Measurements from ENCODE around the gene TICAM1. TPM values are rescaled to one million over a fixed set of nuclear protein-coding genes. Genes with fewer than 3 reads are reported as not detected.
"Not testable (repeated sequence)": the region's sequence is repeated elsewhere in the genome, so short reads cannot be mapped to it uniquely, and the experiment has no call there.

Gene TICAM1
- total RNA-seq, 1 experiment from 2014 or later, result 6.5 TPM

DNA sequence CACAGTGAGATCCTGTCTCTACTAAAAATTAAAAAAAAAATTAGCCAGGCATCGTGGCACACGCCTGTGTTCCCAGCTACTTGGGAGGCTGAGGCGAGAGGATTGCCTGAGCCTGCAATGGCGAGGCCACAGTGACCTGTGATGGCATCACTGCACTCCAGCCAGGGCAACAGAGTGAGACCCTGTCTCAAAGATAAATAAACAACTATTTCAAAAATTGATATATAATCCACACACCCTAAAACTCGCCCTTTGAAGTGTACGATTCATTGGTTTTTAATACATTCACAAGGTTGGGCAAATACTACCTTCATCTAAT lies 12.1 kb upstream of the TICAM1 start:
- Histone ChIP-seq H4K20me1 (ENCODE audit: low read length) (no peaks in the 10 kb centered on the region), H3K9ac (ENCODE audit: low read length) (no peak overlapping the region), H3F3A (ENCODE audit: low read length, unreplicated experiment) (no peaks in the 10 kb centered on the region), H3K27me3 (ENCODE audit: low read length) (no peaks in the 10 kb centered on the region), H3K9me2 (replicated peaks; ENCODE audit: low read length) (no peaks in the 10 kb centered on the region), H3K27ac (ENCODE audit: low read length) (no peak overlapping the region), H3K36me3 (ENCODE audit: low read depth, low read length) (peaks cover 40% of the 10 kb centered on the region), H2AFZ (ENCODE audit: low read length) (no peak overlapping the region), H3K4me3 (ENCODE audit: low read length) (no peak overlapping the region), H3K9me3 (ENCODE audit: low read length) (no peaks in the 10 kb centered on the region), H3K4me1 (ENCODE audit: insufficient read depth, low read length) (no peaks in the 10 kb centered on the region), H3K4me2 (ENCODE audit: low read length) (no peak overlapping the region), H3K79me2 (ENCODE audit: low read length) (no peaks in the 10 kb centered on the region)
- CTCF ChIA-PET, result no interaction called here
- POLR2A ChIA-PET (ENCODE audit: unreplicated experiment), result no interaction called here
- intact Hi-C loops (cut with micrococcal nuclease), result no loop called here
- TF ChIP-seq CTCF (conservative IDR thresholded peaks at IDR 0.05; ENCODE audit: low read depth, low read length) (no peak), EZH2 (IDR thresholded peaks at IDR 0.05; ENCODE audit: low read length, unreplicated experiment) (no peak), EZH2phosphoT487 (IDR thresholded peaks at IDR 0.05; ENCODE audit: borderline replicate concordance, low read length) (no peak)
- no TSS peak for BruUV-seq (replicated peaks)
- no peak for DNase-seq
- ATAC-seq, result no peak

GRCh38 chr19:4839192-4839591 lies 7.7 kb upstream of the TICAM1 start:
- no peak overlapping the region for H3K9ac ChIP-seq (ENCODE audit: low read length)
- TF ChIP-seq CTCF (conservative IDR thresholded peaks at IDR 0.05; ENCODE audit: low read depth, low read length) (no peak), EZH2 (IDR thresholded peaks at IDR 0.05; ENCODE audit: low read length, unreplicated experiment) (no peak), EZH2phosphoT487 (IDR thresholded peaks at IDR 0.05; ENCODE audit: borderline replicate concordance, low read length) (no peak)
- DNase-seq (no peak), ATAC-seq (no peak)
- CTCF ChIA-PET, result no interaction called here
- H3K4me3 ChIP-seq (ENCODE audit: low read length), result no peak overlapping the region
- no peaks in the 10 kb centered on the region for H4K20me1 ChIP-seq (ENCODE audit: low read length)
- intact Hi-C loops (cut with micrococcal nuclease), result no loop called here
- POLR2A ChIA-PET (ENCODE audit: unreplicated experiment), result no interaction called here
- no TSS peak for BruUV-seq (replicated peaks)
- no peak overlapping the region for H3K27ac ChIP-seq (ENCODE audit: low read length)
- no peaks in the 10 kb centered on the region for H3K79me2 ChIP-seq (ENCODE audit: low read length)
- H3K27me3 ChIP-seq (ENCODE audit: low read length), result no peaks in the 10 kb centered on the region
- no peaks in the 10 kb centered on the region for H3F3A ChIP-seq (ENCODE audit: low read length, unreplicated experiment)
- peaks cover 29% of the 10 kb centered on the region for H3K36me3 ChIP-seq (ENCODE audit: low read depth, low read length)
- H3K9me2 ChIP-seq (replicated peaks; ENCODE audit: low read length), result no peaks in the 10 kb centered on the region
- no peak overlapping the region for H3K4me2 ChIP-seq (ENCODE audit: low read length)
- H3K4me1 ChIP-seq (ENCODE audit: insufficient read depth, low read length), result no peaks in the 10 kb centered on the region
- H3K9me3 ChIP-seq (ENCODE audit: low read length), result no peaks in the 10 kb centered on the region
- H2AFZ ChIP-seq (ENCODE audit: low read length), result no peak overlapping the region

DNA sequence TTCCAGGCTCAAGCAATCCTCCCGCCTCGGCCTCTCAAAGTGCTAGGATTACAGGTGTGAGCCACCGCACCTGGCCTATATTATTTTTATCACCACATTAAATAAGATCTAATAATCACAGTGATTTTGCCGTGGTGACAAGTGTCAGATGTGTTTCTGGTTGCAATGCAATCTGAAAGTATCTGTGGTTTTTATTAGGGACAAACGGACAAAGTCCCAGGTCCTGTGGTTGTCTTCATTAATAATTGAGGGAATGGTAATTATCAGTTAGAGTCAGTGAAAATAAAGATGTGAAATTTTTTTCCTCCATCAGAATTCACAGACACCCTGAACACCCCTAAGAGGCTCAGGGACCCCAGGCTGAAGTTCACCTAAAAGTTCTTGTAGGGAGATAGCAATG lies 1.3 kb upstream of the TICAM1 start:
- TF ChIP-seq EZH2 (IDR thresholded peaks at IDR 0.05; ENCODE audit: low read length, unreplicated experiment) (no peak), EZH2phosphoT487 (IDR thresholded peaks at IDR 0.05; ENCODE audit: borderline replicate concordance, low read length) (no peak), CTCF (conservative IDR thresholded peaks at IDR 0.05; ENCODE audit: low read depth, low read length) (no peak)
- Histone ChIP-seq H3K9me3 (ENCODE audit: low read length) (no peaks in the 10 kb centered on the region), H3K27ac (ENCODE audit: low read length) (no peak overlapping the region), H3K4me3 (ENCODE audit: low read length) (no peak overlapping the region), H3K4me1 (ENCODE audit: insufficient read depth, low read length) (peaks cover 13% of the 10 kb centered on the region; the same call in 1 of the 2 replicates), H3F3A (ENCODE audit: low read length, unreplicated experiment) (no peaks in the 10 kb centered on the region), H3K9ac (ENCODE audit: low read length) (no peak overlapping the region), H3K27me3 (ENCODE audit: low read length) (no peaks in the 10 kb centered on the region), H3K36me3 (ENCODE audit: low read depth, low read length) (no peaks in the 10 kb centered on the region; the same call in 1 of the 2 replicates), H4K20me1 (ENCODE audit: low read length) (no peaks in the 10 kb centered on the region), H3K9me2 (replicated peaks; ENCODE audit: low read length) (no peaks in the 10 kb centered on the region), H3K79me2 (ENCODE audit: low read length) (peaks cover 41% of the 10 kb centered on the region), H2AFZ (ENCODE audit: low read length) (no peak overlapping the region), H3K4me2 (ENCODE audit: low read length) (no peak overlapping the region)
- intact Hi-C loops (cut with micrococcal nuclease), result no loop called here
- no peak for ATAC-seq
- no TSS peak for BruUV-seq (replicated peaks)
- POLR2A ChIA-PET (ENCODE audit: unreplicated experiment), result no interaction called here
- no peak for DNase-seq
- CTCF ChIA-PET, result no interaction called here

DNA sequence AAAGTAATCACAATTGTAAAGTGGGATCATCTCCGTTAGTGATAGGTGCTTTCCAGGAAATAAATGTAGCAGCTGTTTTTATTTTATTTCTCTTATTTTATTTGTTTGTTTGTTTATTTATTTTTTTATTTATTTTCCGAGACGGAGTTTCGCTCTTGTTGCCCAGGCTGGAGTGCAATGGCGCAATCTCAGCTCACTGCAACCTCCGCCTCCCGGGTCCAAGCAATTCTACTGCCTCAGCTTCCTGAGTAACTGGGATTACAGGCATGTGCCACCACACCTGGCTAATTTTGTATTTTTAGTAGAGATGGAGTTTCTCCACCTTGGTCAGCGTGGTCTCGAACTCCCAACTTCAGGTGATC lies 448 bp upstream of the TICAM1 start:
- DNase-seq; ATAC-seq; H4K20me1 ChIP-seq (ENCODE audit: low read length); H3F3A ChIP-seq (ENCODE audit: low read length, unreplicated experiment); POLR2A ChIA-PET (ENCODE audit: unreplicated experiment); CTCF ChIA-PET; H3K9me2 ChIP-seq (replicated peaks; ENCODE audit: low read length); H3K36me3 ChIP-seq (ENCODE audit: low read depth, low read length); intact Hi-C loops (cut with micrococcal nuclease); H3K27me3 ChIP-seq (ENCODE audit: low read length); H3K9me3 ChIP-seq (ENCODE audit: low read length): not testable (repeated sequence)
- Histone ChIP-seq H3K27ac (ENCODE audit: low read length) (peak overlapping the region; percentile 56), H2AFZ (ENCODE audit: low read length) (peak overlapping the region; percentile 92), H3K4me3 (ENCODE audit: low read length) (peak overlapping the region; percentile 92), H3K9ac (ENCODE audit: low read length) (peak overlapping the region; percentile 93), H3K4me1 (ENCODE audit: insufficient read depth, low read length) (peaks cover 13% of the 10 kb centered on the region; the same call in 1 of the 2 replicates), H3K4me2 (ENCODE audit: low read length) (peak overlapping the region; percentile 94), H3K79me2 (ENCODE audit: low read length) (peaks cover 43% of the 10 kb centered on the region)
- BruUV-seq (replicated peaks), result TSS peak; percentile 93

All from PC-3 (cell line).